ENCODE measurements around the gene ARHGAP9. TPM values are rescaled to one million over a fixed set of nuclear protein-coding genes. Genes with fewer than 3 reads are reported as not detected.
A peak's percentile ranks its signal among the peaks of the same experiment; 100 is the strongest.

ARHGAP9 gene
- total RNA-seq, 3 donors from 2014 or later (not counting 1 experiment from before 2014, with no cell fraction given): 558 to 1,091 (median 1,015) TPM

DNA sequence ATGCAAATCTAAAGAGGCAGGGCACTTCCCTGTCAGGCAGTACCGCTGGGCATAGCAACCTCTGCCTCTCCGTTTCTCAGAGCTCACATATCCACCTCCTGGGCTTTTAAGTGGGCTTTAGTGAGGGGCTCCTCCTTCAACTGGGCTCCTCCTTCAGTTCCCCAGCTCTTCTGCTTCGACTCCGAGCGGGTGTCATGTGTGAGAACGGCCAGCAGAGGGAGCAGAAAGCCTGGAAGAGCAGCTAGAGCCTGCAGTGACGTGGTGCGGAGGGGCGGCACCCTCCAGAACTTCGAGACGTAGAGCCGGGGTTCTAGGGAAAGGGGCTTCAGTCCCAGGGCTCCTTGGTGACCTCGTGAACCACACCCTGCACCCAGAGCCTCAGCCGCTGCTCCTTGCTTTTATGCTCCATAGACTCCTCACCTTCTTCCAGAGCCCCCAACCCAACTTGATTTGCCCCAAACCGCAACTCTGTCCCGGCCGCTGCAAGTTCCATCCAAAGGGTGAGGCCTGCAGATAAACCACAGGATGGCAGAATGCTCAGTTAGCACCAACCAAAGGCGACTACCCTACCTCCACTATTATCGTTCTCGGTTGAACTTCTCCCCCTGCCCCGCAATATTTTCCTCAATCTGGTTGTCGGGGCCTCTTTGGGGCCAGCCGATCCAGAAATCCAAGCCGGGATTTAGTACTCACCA, 20.5 kb downstream of the ARHGAP9 start:
- peak overlapping the region; percentile 73 for H3K4me3 ChIP-seq (ENCODE audit: low read length)

DNA sequence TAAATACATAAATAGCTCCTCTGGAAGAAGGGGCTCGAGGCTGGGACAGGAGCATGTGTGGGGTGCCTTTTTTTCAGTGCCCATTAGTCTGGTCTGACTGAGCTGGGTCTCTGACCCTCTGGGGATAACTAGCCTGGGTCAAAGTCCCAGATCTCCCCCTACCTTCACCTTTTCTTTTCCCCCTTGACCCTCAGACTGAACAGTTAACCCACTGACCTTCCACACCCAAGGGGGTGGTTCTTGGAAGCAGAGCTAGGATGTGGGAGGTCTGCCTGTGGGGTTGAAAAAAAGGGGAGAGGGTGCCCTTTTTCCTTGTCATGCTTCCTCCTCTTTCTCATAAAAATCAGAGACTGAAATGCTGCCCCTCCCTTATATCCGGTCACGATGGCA, 21.0 kb downstream of the ARHGAP9 start:
- H3K27ac Mint-ChIP-seq: peak overlapping the region; percentile 94 to 96
- no peaks in the 10 kb centered on the region for H3K36me3 Mint-ChIP-seq
- H3K4me3 Mint-ChIP-seq: peak overlapping the region; percentile 95
- H3K36me3 ChIP-seq (ENCODE audit: control insufficient read depth, insufficient read depth, low read length): no peaks in the 10 kb centered on the region
- peaks cover 52% of the 10 kb centered on the region for H3K4me1 ChIP-seq (ENCODE audit: control insufficient read depth, insufficient read depth, low read length)
- no peaks in the 10 kb centered on the region for H3K9me3 Mint-ChIP-seq
- H3K4me3 ChIP-seq (ENCODE audit: low read length): peak overlapping the region; percentile 73
- H3K4me1 Mint-ChIP-seq: peaks cover 45 to 54% of the 10 kb centered on the region in 2 donors
- 0% methylated on average over 2 of the region's 3 CpGs for WGBS (ENCODE audit: insufficient coverage)
- DNase-seq (no peak), ATAC-seq (no peak)
- TF ChIP-seq, protein P1, sequence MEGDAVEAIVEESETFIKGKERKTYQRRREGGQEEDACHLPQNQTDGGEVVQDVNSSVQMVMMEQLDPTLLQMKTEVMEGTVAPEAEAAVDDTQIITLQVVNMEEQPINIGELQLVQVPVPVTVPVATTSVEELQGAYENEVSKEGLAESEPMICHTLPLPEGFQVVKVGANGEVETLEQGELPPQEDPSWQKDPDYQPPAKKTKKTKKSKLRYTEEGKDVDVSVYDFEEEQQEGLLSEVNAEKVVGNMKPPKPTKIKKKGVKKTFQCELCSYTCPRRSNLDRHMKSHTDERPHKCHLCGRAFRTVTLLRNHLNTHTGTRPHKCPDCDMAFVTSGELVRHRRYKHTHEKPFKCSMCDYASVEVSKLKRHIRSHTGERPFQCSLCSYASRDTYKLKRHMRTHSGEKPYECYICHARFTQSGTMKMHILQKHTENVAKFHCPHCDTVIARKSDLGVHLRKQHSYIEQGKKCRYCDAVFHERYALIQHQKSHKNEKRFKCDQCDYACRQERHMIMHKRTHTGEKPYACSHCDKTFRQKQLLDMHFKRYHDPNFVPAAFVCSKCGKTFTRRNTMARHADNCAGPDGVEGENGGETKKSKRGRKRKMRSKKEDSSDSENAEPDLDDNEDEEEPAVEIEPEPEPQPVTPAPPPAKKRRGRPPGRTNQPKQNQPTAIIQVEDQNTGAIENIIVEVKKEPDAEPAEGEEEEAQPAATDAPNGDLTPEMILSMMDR (IDR thresholded peaks at IDR 0.05): no peak
- peaks cover 6% of the 10 kb centered on the region for H3K27me3 ChIP-seq (ENCODE audit: control insufficient read depth, insufficient read depth, low read length)
- no peaks in the 10 kb centered on the region for H3K9me3 ChIP-seq (ENCODE audit: control insufficient read depth, insufficient read depth, low read length)
- intact Hi-C loops (cut with micrococcal nuclease): loop anchor here (1.0 to 2.0 kb wide), 2 partner anchors 28 to 164 kb away; partner anchors contain the start of gene R3HDM2
- H3K27me3 Mint-ChIP-seq (ENCODE audit: low read depth in 2 of 2): peaks cover 0 to 15% of the 10 kb centered on the region in 2 donors
- H3K27ac ChIP-seq (ENCODE audit: low read length): peak overlapping the region; percentile 76

More for the DNA sequence above, 20.5 kb downstream of the ARHGAP9 start:
- H3K27me3 Mint-ChIP-seq (ENCODE audit: low read depth in 2 of 2): peaks cover 0 to 15% of the 10 kb centered on the region in 2 donors
- H3K27ac Mint-ChIP-seq: peak overlapping the region; percentile 94 to 96
- H3K9me3 Mint-ChIP-seq: no peaks in the 10 kb centered on the region
- 0% methylated on average over 23 of the region's 24 CpGs for WGBS (ENCODE audit: insufficient coverage)
- Histone ChIP-seq H3K27ac (ENCODE audit: low read length) (peak overlapping the region; percentile 76), H3K27me3 (ENCODE audit: control insufficient read depth, insufficient read depth, low read length) (peaks cover 6% of the 10 kb centered on the region), H3K4me1 (ENCODE audit: control insufficient read depth, insufficient read depth, low read length) (peaks cover 52% of the 10 kb centered on the region), H3K36me3 (ENCODE audit: control insufficient read depth, insufficient read depth, low read length) (no peaks in the 10 kb centered on the region), H3K9me3 (ENCODE audit: control insufficient read depth, insufficient read depth, low read length) (no peaks in the 10 kb centered on the region)
- peak overlapping the region; percentile 95 for H3K4me3 Mint-ChIP-seq
- intact Hi-C loops (cut with micrococcal nuclease): loop anchor here (1.0 to 2.0 kb wide), 2 partner anchors 28 to 163 kb away; partner anchors contain the start of gene R3HDM2
- H3K4me1 Mint-ChIP-seq: peaks cover 45 to 54% of the 10 kb centered on the region in 2 donors
- peak; percentile 78 to 91 (median 84) for ATAC-seq
- TF ChIP-seq, protein P1 (IDR thresholded peaks at IDR 0.05): peak; percentile 93
- H3K36me3 Mint-ChIP-seq: no peaks in the 10 kb centered on the region
- DNase-seq: peak; percentile 88 to 97

GRCh38 chr12:57456737-57457490, 22.8 kb downstream of the ARHGAP9 start:
- DNase-seq: peak in 1 of 2 donors; percentile 4
- no peak overlapping the region for H3K27ac Mint-ChIP-seq
- peak overlapping the region; percentile 13 for H3K4me3 Mint-ChIP-seq
- intact Hi-C loops (cut with micrococcal nuclease): no loop called here
- ATAC-seq: no peak
- Histone ChIP-seq H3K4me3 (ENCODE audit: low read length) (no peak overlapping the region), H3K36me3 (ENCODE audit: control insufficient read depth, insufficient read depth, low read length) (no peaks in the 10 kb centered on the region), H3K9me3 (ENCODE audit: control insufficient read depth, insufficient read depth, low read length) (no peaks in the 10 kb centered on the region), H3K27me3 (ENCODE audit: control insufficient read depth, insufficient read depth, low read length) (peaks cover 6% of the 10 kb centered on the region), H3K4me1 (ENCODE audit: control insufficient read depth, insufficient read depth, low read length) (peaks cover 41% of the 10 kb centered on the region), H3K27ac (ENCODE audit: low read length) (no peak overlapping the region)
- H3K27me3 Mint-ChIP-seq (ENCODE audit: low read depth in 2 of 2): peaks cover 0 to 9% of the 10 kb centered on the region in 2 donors
- H3K36me3 Mint-ChIP-seq: no peaks in the 10 kb centered on the region
- no peaks in the 10 kb centered on the region for H3K9me3 Mint-ChIP-seq
- TF ChIP-seq, protein P1 (IDR thresholded peaks at IDR 0.05): no peak
- H3K4me1 Mint-ChIP-seq: peaks cover 36 to 44% of the 10 kb centered on the region in 2 donors
- WGBS (ENCODE audit: insufficient coverage): 88% methylated on average over 5 of the region's 6 CpGs
